DMS153 treated with DMSO at 0.1 percent for 48 hours (cell line): Measurements from ENCODE around the gene DOLPP1.

Experiments
- DNase-seq: peaks from one replicate; lab custom pipeline; 2025; ENCODE audit not compliant: unreplicated experiment; lab: John Stamatoyannopoulos, UW

Gene DOLPP1

DNA sequence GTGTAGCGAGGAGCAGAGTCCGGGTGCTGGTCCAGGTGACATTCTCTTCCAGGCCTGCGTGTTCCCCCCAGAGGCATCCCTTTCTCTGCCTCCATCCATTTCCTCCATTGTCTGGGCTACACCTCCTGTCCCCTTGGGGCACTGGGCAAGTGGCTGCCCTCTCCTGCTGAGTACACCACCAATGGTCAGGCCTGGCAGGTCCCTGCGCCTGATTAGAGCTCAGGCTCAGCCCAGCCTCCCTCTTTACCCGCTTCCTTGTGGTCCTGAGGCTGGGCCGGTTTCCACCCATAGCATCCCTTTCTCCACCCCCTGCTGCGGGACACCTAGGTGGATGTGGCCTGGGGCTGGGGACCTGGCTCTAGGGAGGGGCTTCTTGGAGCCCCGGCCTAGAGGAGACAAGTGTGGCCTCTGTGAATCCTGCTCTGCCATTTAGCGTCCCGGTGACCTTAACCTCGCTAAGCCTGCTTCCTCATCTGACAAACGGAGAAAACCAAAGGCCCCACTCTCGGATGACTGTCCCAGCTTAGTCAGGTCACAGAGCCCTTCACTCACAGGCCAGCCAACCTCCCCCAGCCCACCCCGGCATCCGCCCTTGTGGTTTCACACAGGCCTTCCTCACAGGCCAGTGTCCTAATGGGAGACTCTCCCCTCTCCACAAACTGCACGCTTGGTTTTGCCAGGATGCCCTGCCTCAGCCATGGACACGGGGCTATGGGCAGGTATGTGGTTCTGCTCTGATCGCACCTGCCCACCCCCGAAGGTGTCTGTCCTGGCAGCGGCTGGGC lies 12.9 kb downstream of the DOLPP1 start:
- DNase-seq = no peak

DNA sequence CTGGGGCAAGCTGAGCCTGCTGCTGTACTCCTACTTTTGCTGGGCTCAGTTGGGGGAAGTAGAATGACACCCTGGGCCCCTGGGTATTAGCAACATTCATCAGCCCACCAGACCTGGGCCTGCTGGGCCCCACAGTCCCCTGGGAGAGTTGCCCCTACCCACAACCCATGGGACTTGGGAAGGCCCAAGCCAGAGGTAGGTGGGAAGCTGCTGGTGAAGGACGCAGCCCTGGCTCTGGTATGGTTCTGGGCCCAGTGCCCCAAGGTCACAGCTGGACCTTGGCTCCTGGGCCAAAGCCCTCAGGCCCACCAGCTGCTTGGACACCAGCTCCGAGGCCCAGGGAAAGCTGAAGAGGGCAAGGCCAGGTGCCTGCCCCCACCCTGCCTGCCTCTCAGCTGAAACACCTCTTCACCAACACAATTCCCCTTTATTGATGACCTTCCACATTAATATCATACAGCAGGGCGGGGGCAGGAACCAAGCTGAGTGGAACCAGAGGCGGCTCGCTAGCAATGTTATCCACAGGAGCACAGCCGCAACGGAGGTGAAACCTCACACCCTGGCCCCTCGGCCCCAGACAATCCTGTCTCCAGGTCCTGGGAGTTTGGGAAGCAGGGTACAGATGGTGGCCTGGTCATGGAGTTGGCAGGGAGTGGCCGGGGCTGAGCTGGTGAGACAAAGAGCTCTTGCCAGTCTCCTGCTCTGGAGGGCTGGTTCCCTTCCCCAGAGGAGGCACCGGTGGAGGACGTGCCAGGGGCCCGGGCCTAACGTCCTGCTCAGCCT lies 13.7 kb downstream of the DOLPP1 start:
- no peak for DNase-seq

DNA sequence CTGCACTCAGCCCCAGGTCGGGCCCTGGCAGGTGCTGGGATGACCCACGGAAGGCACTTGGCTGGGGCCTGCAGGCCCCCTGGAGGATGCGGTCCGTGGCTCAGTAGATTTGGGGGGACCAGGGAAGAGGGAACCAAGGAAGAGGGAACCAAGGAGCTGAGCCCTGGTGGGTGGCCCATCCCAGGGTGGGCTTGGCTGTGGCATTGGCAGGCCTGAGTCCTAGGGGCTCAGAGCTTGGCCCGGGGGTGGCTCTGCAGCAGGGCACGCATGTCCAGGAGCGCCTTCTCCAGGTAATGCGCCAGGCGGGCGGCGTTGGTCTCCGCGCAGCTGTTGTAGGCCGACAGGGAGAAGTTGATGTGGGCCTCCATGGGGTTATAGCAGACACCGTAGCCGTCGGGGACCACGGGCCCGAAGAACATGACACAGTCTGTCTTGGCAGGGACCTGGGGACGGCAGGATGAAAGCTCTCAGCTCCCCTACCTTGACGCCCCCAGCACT lies 14.3 kb downstream of the DOLPP1 start:
- DNase-seq = no peak

DNA sequence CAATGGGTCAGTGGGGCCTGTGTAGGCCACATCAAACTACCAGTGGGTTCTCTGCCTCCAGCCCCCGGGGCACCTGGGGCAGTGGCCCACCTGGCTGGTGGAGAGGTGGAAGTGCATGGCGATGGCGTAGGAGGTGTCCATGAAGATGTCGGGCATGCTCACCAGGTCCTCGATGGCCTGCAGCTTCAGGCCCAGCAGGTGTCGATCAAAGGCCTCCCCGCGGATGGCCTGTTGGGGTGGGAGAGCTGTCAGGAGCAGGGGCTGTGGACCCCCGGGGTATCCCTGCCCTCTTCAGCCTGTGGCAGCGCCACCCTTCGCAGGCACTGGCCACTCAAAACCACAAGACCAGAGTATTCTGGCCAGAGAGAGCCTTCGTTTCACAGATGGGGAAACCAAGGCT lies 15.0 kb downstream of the DOLPP1 start:
- DNase-seq = no peak

DNA sequence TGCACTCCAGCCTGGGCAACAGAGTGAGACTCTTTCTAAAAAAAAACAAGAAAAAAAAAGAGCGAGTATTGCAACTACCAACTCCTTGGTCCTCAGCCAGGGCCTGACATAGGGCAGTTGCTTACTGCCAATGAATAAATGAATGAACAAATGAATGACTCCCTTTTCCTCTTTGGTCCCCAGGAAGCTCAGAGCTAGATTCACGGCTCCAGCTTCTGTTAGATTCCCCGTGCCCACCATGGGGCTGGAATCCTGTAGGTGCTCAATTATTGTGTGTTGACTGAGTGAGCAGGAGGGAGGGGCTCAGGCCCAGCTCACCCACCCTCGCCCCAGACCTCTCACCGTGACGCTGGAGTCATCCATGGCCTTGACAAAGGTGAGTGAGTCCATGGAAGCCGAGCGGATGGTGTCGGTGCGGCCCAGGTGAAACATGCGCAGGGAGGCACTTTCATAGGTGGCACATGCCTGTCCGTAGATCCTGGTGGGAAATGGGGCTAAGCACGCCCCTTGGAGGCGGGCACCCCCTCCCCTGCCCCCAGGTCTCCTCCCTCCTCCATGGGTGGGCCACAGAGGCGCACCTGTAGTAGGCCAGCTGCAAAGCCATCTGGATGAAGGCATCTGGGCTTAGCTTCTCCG lies 16.9 kb downstream of the DOLPP1 start:
- no peak for DNase-seq

DNA sequence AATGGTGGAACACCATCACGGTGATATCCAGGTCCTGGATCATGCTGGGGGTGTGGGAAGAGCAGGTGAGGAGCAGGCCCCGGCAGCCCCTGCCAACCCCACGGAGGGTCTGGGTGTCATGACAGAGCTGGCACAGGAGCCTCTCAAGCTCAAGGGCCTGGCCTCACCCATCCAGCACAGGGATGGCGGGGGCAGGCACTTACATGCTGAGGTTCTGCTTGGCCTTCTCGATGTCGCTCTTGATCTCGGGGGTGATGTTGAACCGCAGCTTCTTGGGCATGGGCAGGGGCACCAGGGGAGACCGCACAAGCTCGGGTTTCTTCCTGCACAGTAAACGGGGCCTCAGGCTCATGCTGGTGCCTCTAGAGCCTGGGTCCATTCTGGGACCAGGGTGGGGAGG lies 17.4 kb downstream of the DOLPP1 start:
- DNase-seq = no peak

DNA sequence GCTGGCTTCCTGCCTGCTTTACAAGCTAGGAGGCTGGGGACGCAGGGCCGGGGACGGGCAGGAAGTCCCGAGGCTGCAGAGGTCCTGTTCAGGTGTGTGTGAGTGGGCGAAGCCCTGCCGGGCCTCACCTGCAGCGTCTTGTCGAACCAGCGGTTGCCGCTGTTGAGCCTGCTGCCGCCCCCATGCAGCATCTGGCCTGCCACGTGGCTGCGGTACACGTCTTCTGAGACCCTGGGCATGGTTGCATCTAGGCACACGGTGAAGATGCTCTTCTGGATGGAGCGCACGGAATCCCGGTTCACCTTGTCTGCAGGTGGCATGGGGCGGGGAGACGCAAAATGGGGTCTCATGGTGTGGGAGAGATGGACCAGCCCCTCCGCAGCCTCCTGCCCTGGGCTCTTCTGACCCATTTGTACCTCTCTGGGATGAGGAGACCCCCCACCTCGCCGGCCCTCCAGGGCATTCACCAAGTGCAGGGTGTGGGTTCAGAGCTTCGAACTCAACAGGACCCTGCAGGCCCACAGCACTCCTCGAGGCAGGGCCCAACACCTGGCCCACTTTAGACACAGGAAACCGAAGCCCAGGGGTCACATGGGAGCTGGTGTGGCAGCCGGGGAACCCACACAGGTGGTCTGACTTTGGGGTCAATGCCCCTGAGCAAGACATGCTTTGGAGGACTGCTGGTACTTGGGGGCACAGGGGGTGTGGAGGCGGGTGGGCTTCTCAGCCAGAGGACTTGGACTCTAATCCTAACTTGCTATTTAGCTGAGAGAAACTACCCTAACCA lies 19.7 kb downstream of the DOLPP1 start:
- DNase-seq = no peak

DNA sequence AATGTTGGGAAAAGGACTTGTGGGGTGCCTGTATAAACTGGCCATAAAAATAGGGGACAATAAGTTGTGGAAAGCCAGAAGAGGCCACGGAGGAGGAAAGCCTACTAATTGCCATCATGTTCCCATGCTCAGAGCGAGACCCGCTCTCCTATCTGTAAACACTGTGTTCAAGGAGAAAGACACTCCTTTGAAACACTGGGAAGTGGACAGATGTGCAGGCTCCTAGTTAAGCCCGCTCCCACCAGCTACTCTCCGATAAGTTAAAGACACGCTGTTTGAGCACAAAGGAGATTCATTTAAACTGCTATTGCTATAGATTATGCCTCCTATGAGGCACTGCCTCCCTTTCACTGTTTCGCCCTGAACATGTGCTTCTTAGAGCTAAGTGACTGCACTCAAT lies 20.4 kb downstream of the DOLPP1 start:
- no peak for DNase-seq

DNA sequence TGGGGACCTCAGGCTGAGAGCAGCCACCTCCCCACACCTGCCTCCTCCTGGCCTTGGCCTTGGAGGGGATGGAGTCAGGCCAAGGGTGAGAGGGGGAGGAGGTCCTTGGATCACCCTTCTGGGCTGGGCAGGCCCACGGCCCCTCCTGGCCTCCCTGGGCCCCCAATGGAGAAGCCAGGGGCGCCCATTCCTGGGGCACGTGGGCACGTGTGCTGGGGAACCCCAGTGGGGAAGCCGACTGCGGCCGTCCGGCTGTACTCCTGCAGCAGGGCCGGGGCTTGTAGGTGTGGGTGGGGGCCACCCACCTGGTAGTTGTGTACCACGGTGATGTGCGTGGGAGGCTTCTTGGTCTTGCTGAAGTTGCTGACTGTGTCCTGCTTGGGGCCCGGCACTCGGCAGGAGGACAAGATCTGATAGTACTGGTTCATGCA lies 21.2 kb downstream of the DOLPP1 start:
- no peak for DNase-seq

DNA sequence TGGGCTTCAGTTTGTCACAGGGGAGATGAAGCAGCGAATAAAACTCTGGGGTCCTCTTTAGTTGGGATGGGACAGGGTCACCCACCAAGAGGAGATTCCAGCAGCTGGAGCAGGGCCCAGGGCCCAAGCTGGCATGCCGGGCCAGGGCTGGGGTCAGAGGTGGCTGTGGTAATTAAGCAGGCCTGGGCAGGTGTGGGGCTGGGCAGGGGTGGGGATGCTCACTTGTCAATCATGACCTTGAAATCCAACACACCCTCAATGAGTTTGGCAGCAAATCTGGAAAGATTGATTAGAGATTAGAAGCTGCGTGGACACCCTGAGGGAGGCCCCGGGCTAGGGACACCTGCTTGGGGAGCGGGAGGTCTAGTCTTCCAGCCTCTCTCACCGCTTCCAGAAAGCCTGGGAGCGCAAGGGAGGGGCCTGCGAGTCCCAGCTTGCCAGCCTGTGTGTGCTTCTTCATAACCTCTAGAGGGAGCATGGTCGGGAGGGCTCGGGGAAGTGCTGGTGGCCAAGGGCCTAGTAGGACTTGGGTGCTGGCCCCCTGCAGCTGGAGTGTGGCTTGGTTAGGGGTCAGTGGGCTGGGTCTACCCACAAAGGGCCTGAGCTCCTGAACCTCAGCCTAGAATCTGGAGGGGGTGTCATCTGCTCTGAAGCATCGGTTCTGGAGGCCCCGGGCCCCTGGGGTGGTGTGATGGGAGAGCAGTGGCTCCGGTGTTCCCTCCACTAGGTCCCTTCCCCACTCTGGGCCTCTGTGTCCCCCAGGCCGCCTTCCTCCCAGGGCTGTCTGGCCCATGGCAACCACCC lies 22.1 kb downstream of the DOLPP1 start:
- DNase-seq = peak; percentile 47

DNA sequence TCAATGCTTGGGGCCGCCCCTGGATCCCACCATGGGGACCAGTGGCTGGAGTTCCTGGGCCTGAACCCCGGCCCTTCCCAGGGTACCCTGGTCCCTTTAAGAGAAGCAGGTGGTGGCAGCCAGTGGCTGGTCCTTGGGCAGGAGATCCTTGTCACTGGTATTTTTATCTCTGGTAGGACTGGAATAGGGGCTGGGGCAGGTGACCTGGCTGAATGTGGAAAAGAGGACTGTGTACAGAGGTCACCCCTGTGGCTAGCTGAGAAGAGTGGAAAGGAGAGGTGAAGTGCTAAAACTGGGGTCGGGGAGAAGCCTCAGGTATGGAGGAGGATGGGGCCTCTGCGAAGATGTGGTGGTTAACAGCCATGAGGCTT lies 22.7 kb downstream of the DOLPP1 start:
- no peak for DNase-seq

DNA sequence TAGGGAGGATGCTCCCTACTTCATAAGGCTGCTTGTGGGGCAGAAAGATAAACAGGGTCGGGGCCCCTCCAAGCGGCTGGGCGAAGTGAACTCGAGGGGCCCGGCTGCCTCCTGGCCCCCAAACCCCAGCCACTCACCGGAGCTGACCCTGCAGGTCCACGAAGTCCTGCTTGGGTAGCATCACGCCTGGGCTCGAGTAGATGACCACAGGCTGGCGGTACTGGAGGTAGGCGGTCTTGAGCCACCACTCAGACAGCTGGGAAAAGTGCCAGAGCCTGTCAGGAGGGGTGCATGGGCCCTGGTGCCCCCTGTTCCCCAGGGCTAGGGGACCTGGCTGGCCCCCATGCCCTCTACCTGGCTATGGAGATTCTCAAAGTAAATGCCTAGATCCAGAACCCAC lies 23.1 kb downstream of the DOLPP1 start:
- no peak for DNase-seq

DNA sequence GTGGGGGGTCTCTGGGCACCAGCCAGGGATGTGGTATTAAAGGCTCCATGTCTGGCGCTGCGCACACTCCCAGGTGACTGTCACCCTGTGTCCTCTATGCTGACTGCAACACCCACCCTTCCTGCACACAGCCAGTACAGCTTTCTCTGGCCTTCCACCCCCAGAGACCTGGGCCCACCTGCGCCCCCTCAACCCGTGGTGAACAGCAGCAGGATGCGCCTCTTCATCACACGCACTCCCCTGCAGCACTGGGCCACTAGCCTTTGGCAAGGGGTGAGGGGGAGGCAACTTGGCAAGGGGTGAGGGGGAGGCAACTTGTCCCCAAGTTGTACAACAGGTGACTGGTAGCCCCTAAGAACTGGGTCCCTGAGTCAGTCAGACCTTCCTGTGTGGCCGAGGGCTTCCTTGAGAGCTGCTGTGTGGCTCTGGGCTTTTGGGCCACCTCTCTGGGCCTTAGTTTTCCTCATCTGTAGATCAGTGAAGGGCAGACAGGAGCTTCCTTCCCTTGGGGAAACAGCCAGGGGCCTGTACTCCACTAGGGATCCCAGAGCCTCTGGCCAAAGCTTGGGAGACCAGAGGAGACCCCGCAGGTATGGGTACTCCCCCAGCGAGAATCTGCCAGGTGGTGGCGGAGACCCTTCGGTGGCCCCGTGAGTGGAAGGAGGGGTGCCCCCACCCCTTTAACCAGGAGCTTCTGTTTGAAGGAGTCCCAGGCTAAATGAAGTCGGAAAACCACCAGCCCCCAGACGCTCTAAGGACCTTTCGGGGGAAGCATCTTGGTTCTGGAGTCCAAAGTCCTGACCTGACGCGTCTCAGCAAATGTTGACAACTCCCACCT lies 25.2 kb downstream of the DOLPP1 start:
- no peak for DNase-seq

DNA sequence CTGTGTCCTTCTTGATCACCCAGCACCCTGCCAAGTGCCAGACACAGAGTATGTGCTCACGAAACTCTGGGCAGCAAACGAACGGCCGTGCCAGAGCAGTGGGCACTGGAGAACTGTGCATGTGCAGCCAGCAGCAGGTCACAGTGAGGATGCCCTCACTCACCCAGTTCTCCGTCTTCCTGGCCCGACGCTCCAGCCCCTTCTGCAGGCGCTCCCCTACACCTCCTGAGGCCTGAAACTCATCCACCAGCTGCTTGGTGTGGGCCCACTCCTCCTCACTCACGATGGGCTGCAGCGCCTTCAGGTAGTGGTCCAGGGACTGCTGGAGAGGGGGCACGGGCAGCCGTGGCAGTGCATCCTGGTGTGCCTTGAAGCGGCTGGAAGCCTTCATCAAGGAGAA lies 26.7 kb downstream of the DOLPP1 start:
- no peak for DNase-seq

DNA sequence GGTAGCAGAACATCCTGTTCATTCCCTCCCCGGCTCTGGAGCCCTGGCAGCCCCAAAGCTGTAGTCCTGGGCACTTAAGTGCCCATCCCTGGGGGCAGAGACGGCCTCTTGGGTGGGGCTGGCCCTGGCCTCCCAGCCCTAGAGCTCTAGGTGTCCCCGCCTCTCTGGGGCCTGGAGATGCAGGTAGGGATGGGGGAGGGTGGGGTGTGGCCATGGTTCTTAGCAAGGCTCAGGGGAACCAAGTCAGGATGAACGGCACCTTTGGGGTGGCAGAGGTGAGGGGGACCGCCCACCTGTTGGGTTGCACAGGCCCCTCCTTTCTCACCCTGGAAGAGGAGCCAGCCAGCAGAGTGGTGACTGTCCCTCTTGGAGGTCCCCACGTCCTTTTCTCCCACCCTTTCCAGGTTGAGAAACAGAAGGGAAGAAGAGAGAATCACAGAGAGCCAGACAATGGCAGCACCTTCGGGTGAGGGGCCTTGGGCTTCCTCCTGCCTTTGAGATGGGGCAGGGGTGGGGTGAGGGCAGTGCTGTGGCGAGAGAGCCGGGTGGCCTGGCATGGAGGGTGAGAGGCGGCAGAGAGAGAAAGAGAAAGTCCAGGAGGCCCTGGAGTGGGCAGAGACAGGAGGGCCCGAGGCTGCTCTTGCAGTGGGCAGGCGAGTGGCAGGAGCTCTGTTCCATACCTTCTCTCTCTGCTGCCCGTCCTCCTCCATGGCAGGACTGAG lies 27.3 kb downstream of the DOLPP1 start:
- DNase-seq = no peak

DNA sequence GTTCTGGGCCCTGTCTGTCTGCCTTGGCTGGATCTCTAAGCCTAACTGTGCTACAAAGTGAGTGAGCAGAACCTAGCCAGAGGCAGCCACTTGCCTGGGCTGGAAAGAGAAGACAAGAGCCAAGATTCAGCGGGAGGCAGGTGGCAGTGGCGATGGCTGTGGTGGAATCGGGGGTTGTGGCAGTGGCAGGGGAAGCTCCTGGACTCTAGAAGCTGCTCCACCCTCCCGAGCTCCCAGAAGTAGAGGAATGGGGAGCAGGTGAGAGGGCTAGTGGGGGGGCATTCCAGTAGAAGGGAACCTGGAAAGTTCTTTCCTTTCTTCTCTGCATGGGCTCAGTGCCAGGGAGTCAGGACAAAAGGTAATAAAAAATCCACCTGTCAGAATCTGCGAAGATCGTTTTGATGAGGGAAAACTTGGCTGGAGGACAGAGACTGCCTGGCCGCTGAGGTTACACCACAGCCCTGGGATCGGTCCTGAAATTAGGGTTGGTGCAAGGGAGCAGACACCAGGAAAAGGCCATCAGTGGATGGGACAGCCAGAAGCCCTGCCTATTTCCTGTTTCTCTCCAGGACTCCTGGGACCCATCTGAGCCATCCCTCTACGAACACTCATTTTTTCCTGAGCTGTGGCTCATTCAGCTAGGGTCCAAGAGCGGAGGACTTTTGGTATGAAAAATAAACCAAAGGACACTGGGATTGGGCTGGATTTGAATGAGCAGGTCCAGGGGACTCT lies 28.1 kb downstream of the DOLPP1 start:
- DNase-seq = no peak

DNA sequence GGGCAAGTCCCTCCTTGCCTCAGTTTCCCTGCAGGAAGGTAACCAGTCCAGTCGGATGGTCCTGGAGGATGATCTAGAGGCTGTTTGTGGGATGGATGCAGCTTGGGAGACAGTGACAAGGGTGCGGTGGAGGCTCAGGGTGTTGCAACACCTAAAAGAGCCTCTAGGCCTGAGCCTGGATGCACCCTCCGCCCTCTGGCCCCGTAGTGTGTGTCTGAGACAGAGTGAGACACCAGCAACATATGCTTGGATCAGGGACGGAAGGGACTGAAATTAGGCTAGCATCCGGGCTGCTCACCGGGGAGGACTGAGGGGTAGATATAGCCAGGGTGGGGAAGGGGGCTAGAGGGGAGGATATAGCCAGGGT lies 28.6 kb downstream of the DOLPP1 start:
- DNase-seq = no peak
